GM21786 (cell line): Measurements from ENCODE around the gene UBE2M.
A peak's percentile ranks its signal among the peaks of the same experiment; 100 is the strongest.

Source experiments
- ATAC-seq: cut with Tn5 transposase; IDR thresholded peaks from one replicate; pipeline ENCODE4 v1.9.1; 2021; ENCODE audit not compliant: unreplicated experiment

The UBE2M gene

DNA sequence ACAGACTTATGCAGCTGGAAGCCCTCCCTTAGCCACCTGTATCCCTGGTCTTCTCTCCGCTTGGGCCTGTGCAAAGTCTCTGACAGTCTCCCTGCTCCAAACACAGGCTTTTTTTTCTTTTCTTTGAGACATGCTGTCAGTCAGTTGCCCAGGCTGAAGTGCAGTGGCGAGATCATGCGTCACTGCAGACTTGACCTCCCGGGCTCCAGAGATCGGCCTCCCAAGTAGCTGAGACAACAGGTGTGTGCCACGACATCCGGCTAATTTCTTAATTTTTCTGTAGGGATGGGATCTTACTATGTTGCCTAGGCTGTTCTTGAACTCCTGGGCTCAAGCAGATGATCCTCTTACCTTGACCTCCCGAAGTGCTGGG lies 13.2 kb upstream of the UBE2M start:
- ATAC-seq, result no peak

DNA sequence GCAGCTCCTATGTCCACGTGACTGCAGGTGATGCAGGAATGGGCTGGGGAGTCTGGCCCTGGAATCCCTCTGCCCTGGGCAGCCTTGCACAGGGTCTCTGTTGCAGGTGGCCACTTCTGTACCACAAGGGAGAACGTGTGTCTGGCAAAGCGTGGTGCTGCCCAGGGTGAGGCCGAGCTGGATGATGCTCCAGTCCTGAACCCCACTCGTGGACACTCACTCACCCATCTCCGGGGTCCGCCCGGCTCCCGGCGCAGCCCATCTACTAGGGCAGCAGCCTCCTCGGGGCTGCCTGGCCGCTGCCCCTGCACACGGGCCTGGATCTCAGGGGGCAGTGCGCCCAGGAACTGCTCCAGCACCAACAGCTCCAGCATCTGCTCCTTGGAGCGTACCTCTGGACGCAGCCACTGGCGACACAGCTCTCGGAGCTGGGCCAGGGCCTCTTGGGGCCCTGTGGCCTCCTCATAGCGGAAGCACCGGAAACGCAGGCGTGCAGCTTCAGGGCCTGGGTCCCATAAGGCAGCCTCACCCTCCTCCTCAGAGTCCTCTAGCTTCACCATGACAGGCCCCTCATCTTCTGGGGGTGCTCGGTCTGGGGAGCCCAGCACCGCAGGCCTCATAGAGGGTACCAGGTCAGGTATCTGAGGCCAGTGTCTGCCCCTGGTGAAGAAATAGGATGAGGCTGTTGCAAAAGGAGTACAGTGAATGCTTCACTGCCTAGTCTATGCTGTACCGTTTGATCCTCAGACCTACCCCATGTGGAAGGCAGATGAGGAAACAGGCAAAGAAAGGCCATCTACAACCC lies 12.6 kb upstream of the UBE2M start:
- ATAC-seq, result no peak

DNA sequence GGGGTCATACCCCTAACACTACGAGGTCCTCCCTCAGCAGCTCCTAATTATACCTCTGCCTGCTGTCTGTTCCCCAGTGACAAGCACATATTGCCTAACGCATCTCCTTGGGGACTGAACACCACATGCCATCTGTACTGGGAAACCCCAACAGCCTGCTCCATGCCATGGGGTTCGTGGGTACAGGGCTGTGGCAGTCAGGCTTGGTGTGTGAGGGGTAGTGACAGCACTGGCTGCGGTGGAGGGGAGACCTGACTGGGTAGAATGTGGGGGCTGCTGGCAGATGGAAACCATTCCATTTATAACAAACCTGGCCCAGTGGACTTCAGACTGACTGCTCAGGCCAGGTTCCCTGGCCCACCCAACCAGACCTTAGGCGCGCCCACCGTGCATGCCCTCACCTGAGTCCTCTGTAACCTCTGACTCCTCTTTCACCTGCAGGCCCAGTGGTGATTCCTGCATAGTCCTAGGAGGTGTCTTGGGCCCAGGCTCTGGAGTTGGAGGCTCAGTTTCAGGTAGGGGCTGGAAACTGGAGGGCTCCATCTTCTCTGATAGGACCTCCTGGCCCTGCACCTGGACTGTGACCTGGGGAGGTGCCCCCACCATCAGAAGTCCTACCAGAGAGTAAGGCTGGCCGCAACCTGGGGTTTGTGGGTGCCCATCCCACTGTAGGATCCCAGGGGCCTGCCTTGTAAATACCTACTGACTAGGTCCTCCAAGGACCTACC lies 11.7 kb upstream of the UBE2M start:
- ATAC-seq, result no peak

- no peak for ATAC-seq
Observed at GRCh38 chr19:58569191-58569942, 11.0 kb upstream of the UBE2M start.

DNA sequence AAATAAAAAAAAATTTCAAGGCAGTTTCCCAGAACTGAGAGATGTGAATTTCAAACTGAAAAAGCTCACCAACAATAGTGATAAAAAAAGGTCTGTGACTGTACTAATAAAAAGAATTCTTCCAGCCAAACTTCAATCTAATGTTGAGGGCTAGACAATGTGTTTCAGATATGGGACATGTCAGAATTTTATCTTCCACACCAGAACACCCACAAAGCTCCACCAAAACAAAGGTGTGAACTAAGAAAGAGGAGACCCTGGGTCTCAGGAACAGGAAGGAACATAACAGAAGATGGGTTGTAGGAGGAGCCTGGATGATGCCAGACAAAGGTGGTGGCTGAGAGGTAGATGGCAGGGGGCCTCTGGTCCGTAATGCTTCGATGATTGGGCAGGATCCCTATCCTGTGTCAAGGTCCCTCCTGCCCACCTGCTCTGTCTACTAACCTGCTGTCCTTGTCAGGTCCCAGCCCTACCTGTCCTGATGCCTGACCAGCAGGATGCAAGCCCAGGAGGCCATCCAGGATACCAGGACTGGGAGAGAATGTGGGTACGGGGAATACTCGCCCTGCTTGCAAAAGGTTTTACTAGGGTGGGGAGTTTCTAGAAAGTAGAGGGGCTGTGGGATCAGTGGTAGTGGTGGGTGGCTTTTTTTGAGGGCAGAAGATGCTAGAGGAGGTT lies 10.2 kb upstream of the UBE2M start:
- ATAC-seq, result no peak

DNA sequence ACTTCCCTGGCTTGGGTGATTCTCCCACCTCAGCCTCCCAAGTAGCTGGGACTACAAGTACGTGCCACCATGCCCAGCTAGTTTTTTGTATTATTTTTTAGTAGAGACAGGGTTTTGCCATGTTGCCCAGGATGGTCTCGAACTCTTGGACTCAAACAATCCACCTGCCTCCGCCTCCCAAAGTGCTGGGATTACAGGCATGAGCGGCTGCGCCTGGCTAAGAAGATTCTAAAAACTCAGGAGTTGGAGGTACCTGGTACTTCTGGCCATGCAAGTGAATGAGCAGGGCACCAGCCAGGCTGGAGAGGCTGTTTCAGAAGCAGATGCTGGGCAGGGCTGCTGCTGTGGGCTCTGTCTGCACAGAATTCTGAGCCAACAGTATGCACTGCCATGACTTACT lies 8.6 kb upstream of the UBE2M start:
- no peak for ATAC-seq

GRCh38 chr19:58563823-58564222 lies 5.4 kb upstream of the UBE2M start:
- ATAC-seq, result no peak

GRCh38 chr19:58563034-58563573 lies 4.7 kb upstream of the UBE2M start:
- ATAC-seq, result no peak

DNA sequence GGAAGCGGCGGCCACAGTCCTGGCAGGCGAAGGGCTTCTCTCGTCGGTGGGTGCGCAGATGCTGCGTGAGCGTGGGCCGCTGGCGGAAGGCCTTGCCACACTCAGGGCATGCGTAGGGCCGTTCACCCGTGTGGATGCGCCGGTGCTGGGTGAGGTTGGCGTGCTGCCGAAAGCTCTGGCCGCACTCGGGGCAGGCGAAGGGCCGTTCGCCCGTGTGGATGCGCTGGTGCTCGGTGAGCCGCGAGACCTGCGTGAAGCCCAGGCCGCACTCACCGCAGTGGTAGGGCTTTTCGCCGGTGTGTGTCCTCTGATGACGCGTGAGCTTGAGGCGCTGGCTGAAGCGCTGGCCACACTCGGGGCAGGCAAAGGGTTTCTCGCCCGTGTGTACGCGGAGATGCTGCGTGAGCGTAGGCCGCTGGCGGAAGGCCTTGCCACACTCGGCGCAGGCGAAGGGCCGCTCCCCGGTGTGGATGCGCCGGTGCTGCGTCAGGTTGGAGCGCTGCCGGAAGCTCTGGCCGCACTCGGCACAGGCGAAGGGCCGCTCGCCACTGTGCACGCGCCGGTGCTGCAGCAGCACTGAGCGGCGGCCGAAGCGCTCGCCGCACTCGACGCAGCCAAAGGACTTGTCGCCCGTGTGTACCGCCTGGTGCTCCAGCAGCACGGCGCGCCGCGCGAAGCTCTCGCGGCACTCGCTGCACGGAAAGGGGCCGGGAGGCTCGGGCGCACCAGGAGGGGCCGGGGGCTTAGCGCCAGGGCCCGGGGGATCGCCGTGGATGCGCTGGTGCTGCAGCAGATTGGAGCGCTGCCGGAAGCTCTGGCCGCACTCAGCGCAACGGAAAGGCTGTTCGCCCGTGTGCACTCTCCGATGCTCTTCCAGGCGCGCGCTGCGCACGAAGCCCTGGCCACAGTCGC lies 4.0 kb upstream of the UBE2M start:
- no peak for ATAC-seq

GRCh38 chr19:58561373-58562121 lies 3.1 kb upstream of the UBE2M start:
- ATAC-seq, result no peak

GRCh38 chr19:58560921-58561320 lies 2.5 kb upstream of the UBE2M start:
- no peak for ATAC-seq

- no peak for ATAC-seq
Observed at GRCh38 chr19:58560007-58560887, 1.8 kb upstream of the UBE2M start.

DNA sequence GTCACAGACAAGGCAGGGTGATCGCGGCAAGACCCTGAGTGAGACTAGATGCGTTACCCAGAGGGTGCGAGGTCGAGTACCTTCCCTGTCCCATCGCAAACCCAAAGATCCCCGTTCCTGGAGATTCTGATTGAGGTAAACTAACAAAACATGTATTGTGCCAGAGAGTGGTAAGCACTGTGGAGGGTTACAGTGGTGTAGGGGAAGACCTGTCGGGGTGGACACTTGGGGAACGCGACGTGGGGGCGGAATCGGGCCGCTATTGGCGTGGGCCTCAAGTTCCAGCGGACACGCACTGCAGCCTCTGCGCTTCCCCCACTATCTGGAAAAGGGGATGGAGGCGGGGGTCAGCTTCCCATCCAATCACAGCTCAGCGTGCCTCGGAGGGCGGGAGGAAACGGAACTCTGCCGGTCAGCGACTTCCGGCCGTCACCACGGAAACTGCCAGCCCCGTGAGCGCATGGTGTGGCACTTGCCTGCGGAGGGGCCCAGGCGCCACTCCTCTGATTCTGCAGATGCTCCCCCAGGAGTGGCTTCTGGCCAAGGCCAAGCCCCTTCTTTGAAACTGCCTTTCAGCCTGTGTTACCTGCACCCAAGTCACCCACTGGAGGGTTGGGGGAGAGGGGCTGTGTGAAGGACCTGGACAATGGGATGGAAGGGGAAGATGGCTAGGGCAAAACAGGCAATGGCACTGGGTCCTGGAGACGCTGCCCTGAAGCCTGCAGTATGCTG lies 1.0 kb upstream of the UBE2M start:
- peak; percentile 18 for ATAC-seq

GRCh38 chr19:58558623-58559274 lies 338 bp upstream of the UBE2M start:
- peak; percentile 54 for ATAC-seq

- no peak for ATAC-seq
Observed at GRCh38 chr19:58557221-58558065, 968 bp downstream of the UBE2M start.

DNA sequence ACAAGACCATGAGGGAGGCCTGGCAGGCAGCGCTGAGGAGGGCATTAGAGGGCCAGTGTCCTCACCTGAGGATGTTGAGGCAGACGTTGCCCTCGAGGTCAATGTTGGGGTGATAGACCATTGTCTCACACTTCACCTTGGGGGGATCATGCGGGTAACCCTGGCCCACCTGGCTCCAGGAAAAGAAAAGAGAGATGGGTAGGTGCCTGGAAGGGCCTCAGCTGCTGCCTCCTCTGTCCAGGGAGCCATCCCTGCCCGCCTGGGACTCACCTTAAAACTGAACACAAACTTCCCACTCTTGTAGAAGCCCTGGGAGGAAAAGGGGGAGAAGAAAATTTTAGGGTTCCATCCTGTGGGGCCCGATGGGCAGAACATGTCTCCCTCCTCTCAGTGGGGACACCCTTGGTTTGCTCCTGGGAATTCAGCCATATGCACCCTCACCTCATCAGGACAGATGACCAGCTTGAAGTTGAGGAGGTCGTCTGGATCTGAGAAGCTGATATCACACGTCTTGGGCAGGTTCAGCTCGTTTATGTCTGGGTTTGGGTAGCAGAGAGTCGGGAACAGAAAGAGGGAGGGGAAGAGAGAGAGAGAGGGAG lies 1.7 kb downstream of the UBE2M start:
- no peak for ATAC-seq
